Measurements from ENCODE around the gene MXD4. TPM values are rescaled to one million over a fixed set of nuclear protein-coding genes. Genes with fewer than 3 reads are reported as not detected.

Gene MXD4
- polyA plus RNA-seq, 1 donor (not counting 4 experiments of a cell fraction or from before 2014, with no cell fraction given) = 26.0 TPM

DNA sequence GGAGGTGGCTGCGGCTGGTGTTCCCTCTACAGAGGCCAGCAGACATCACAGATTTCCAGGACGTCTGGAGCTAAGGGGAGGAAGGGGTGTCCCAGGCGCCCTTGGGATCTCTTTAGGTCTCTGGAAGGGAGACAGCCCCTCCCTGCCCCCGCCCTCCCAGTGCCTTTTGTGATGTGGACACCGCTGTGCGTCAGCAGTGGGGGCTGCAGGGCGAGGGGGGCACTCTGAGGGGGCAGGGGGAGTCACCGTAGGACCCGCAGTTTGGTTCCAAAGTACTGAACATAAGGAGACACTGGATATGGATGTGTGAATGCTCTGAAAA lies 25.6 kb upstream of the MXD4 start:
- Histone ChIP-seq H3K79me2 (ENCODE audit: control insufficient read depth, insufficient read depth, low read length) (no peaks in the 10 kb centered on the region), H3K4me1 (ENCODE audit: control insufficient read depth, extremely low read depth, insufficient read depth, low read length) (peaks cover 7% of the 10 kb centered on the region), H2AFZ (ENCODE audit: control insufficient read depth, low read length) (no peak overlapping the region), H3K36me3 (ENCODE audit: control insufficient read depth in 2 of 2, extremely low read depth in 1 of 2, insufficient read depth in 2 of 2, low read length in 2 of 2) (no peaks in the 10 kb centered on the region), H4K20me1 (ENCODE audit: control insufficient read depth, extremely low read depth, insufficient read depth, low read length) (no peaks in the 10 kb centered on the region), H3K4me3 (ENCODE audit: control insufficient read depth in 2 of 3, extremely low read depth in 1 of 3, insufficient read depth in 2 of 3, low read depth in 1 of 3, low read length in 3 of 3) (no peak overlapping the region), H3K9me3 (ENCODE audit: control insufficient read depth, low read depth, low read length) (no peaks in the 10 kb centered on the region), H3K4me2 (ENCODE audit: control insufficient read depth, extremely low read depth, insufficient read depth, low read depth, low read length) (no peak overlapping the region), H3K9me1 (ENCODE audit: control insufficient read depth, extremely low read depth, insufficient read depth, low read length) (no peaks in the 10 kb centered on the region), H3K27me3 (ENCODE audit: control insufficient read depth, extremely low read depth, insufficient read depth, low read length) (peaks cover 9% of the 10 kb centered on the region), H3K27ac (ENCODE audit: control insufficient read depth, insufficient read depth, low read length) (no peak overlapping the region), H3K9ac (ENCODE audit: control insufficient read depth, extremely low read depth, insufficient read depth, low read length) (no peak overlapping the region)
- no peak for TF ChIP-seq CTCF (optimal IDR thresholded peaks at IDR 0.05 in 1 of 3, IDR thresholded peaks at IDR 0.05 in 1 of 3, conservative IDR thresholded peaks at IDR 0.05 in 1 of 3; ENCODE audit: extremely low read depth in 1 of 3, insufficient read depth in 2 of 3, low read length in 3 of 3)
- no peak for TF ChIP-seq EZH2 (IDR thresholded peaks at IDR 0.05; ENCODE audit: low read length)
- dilution Hi-C loops (cut with MboI; ENCODE audit: extremely low pct_ligation_motif_present, low sequenced_read_pairs) = no loop called here
- FAIRE-seq (no peak), DNase-seq (ENCODE audit: low read depth, low spot score) (no peak)

GRCh38 chr4:2286904-2287593 lies 25.1 kb upstream of the MXD4 start:
- peaks cover 6% of the 10 kb centered on the region for H3K27me3 ChIP-seq (ENCODE audit: control insufficient read depth, extremely low read depth, insufficient read depth, low read length)
- no peak overlapping the region for H2AFZ ChIP-seq (ENCODE audit: control insufficient read depth, low read length)
- H3K36me3 ChIP-seq (ENCODE audit: control insufficient read depth in 2 of 2, extremely low read depth in 1 of 2, insufficient read depth in 2 of 2, low read length in 2 of 2) = no peaks in the 10 kb centered on the region
- TF ChIP-seq EZH2 (IDR thresholded peaks at IDR 0.05; ENCODE audit: low read length) (no peak), CTCF (optimal IDR thresholded peaks at IDR 0.05 in 1 of 3, IDR thresholded peaks at IDR 0.05 in 1 of 3, conservative IDR thresholded peaks at IDR 0.05 in 1 of 3; ENCODE audit: extremely low read depth in 1 of 3, insufficient read depth in 2 of 3, low read length in 3 of 3) (no peak)
- H4K20me1 ChIP-seq (ENCODE audit: control insufficient read depth, extremely low read depth, insufficient read depth, low read length) = no peaks in the 10 kb centered on the region
- FAIRE-seq (no peak), DNase-seq (ENCODE audit: low read depth, low spot score) (no peak)
- no peaks in the 10 kb centered on the region for H3K9me1 ChIP-seq (ENCODE audit: control insufficient read depth, extremely low read depth, insufficient read depth, low read length)
- no peaks in the 10 kb centered on the region for H3K9me3 ChIP-seq (ENCODE audit: control insufficient read depth, low read depth, low read length)
- no peak overlapping the region for H3K4me2 ChIP-seq (ENCODE audit: control insufficient read depth, extremely low read depth, insufficient read depth, low read depth, low read length)
- H3K27ac ChIP-seq (ENCODE audit: control insufficient read depth, insufficient read depth, low read length) = no peak overlapping the region
- no peak overlapping the region for H3K9ac ChIP-seq (ENCODE audit: control insufficient read depth, extremely low read depth, insufficient read depth, low read length)
- dilution Hi-C loops (cut with MboI; ENCODE audit: extremely low pct_ligation_motif_present, low sequenced_read_pairs) = no loop called here
- peaks cover 7% of the 10 kb centered on the region for H3K4me1 ChIP-seq (ENCODE audit: control insufficient read depth, extremely low read depth, insufficient read depth, low read length)
- H3K4me3 ChIP-seq (ENCODE audit: control insufficient read depth in 2 of 3, extremely low read depth in 1 of 3, insufficient read depth in 2 of 3, low read depth in 1 of 3, low read length in 3 of 3) = no peak overlapping the region
- H3K79me2 ChIP-seq (ENCODE audit: control insufficient read depth, insufficient read depth, low read length) = no peaks in the 10 kb centered on the region

All from keratinocyte (primary cell).